HG02973 (cell line): ENCODE data around the gene CHIC1.
"Not testable (repeated sequence)": the region's sequence is repeated elsewhere in the genome, so short reads cannot be mapped to it uniquely, and the experiment has no call there.

Source experiments
- ATAC-seq: cut with Tn5 transposase; IDR thresholded peaks from one replicate; pipeline ENCODE4 v1.9.1; 2021; ENCODE audit warnings: moderate library complexity; ENCODE audit not compliant: unreplicated experiment

Gene CHIC1

GRCh38 chrX:73562984-73563737 is at the start of gene CHIC1:
Gene CHIC1, plus strand, starts transcription at chrX:73563197. Its CDS starts 88 bp downstream, at chrX:73563285.
- ATAC-seq = peak; percentile 64

GRCh38 chrX:73522823-73523222 is 40.2 kb upstream of the CHIC1 start:
- not testable (repeated sequence) for ATAC-seq

DNA sequence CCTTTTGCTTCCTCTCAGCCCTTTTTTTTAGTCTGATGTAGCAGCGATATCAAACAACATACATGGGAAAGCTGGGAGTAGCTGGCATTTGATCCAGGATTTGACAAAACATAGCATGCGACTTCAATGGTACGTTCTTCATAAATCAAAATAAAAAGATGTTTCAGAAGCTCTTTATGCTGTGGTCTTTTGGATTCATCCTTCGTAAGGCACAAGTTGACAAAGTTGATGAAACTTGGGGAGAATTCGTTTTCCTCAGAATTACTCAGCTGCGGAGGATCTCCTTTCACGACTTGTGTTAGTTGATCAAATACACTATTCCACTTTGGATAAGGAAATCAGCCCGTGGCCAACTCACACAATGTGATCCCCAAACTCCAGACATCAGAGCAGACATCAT is 38.1 kb upstream of the CHIC1 start:
- ATAC-seq = no peak

DNA sequence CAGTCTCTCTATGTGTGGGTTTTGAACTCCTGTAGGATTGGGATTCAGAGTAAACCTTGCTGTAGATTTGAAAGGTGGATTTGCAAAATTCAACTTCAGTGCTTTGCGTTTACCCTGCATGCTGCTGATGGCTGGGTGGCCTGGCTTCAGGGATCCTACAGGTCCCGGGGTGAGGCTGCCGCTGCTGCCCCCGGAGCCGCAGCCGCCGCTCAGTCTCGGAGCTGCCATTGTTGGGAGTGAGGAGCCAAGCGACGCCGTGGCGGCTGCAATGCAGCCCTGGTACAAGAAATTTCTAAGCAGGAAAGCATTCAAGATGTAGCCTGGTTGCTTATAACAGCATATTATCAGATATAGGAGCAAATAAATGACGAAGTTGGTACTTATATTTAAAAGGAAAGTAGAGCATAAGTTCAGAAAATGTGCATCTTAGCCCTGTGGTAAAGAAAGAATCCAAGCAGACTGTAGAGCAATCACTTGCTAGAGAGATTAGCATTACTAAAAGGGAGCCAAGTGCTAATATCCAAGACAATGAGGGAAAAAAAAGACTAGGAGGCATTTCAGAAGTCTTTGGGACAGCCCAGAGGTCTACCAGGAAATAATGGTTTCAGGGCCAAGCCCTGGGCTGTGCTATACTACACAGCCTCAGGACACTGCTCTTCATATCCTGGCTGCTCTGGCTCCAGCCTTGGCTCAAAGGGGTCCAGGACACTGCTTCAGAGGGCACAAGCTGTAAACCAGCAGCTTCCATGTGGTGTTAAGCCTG is 36.9 kb upstream of the CHIC1 start:
- ATAC-seq = no peak

DNA sequence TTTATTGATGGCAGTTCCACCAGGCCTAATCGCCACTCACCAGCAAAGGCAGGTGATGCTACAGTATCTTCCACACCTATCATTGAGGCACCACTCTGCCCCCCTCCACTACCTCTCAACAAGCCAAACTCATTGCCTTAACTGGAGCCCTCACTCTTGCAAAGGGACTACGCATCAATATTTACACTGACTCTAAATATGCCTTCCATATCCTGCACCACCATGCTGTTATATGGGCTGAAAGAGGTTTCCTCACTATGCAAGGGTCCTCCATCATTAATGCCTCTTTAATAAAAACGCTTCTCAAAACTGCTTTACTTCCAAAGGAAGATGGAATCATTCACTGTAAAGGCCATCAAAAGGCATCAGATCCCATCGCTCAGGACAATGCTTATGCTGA is 31.3 kb upstream of the CHIC1 start:
- not testable (repeated sequence) for ATAC-seq

DNA sequence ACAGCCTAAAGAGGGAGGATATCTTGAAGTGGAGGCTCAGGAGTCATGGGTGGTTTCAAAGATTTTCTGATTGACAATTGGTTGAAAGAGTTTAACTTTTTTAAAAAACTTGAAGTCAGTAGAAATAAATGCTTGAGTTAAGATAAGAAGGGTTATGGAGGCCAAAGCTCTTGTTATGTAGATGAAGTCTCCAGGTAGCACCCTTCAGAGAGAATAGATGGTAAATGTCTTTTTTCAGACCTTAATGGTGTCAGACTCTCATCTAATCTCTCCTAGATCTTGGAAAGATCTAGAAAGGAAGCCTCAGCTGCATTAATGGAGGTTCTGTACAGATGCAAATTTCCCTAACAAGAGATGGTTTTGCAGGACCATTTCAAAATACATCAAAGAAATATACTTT is 6.8 kb upstream of the CHIC1 start:
- no peak for ATAC-seq

DNA sequence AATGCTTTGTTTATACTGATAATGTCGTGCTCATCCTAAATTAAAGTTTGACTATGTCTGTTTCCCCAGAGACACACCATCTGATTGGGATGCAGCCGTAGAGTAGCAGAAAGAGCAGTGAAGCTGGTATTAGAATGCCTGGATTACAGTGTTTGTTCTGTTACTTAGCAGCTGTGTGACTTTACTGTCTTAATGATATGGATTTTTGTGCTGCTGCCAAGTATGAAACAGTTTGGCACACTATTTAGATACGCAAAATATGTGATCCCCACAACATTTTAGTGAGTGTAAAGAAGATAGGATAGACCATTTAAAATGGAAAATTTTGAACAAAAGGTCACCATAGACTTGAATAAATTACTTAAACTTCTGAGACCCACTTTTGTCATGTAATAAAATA is 1.2 kb upstream of the CHIC1 start:
- ATAC-seq = no peak

DNA sequence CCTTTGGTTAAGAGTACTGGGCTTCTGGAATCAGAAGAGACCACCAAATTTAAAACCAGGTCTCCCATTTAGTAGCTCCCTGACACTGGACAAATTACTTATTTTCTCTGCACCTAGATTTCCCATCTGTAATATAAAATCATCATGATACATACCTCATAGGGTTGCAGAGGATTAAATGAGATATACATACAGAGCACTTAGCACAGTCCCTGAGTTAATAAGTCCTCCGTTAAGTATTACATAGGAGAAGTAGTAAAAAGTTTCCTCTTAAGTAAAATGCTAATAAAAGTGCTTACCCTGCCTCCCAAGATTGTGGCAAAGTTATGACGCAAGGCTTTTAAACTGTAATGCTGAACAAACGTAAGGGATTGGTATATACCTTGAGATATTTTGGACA is 539 bp upstream of the CHIC1 start:
- ATAC-seq = no peak

GRCh38 chrX:73563738-73564068 is 706 bp downstream of the CHIC1 start:
- ATAC-seq = peak; percentile 46

DNA sequence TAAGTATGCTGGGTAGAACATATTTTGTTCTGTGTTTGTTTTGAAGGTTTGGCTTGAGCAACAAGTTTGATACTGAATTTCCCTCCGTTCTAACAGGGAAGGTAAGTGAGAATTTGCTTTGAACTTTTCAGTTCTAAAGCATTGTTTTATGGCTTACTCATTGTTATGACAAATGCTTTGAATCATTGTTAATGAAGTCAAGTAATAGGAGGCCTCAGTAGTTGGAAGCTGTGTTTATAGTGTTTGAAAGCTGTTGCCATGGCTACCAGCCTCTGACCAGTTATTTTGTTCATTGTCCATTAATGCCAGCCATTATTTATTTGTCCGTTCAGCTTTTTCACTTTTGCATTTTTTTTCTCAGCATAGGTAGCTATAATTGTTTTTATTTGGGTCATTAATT is 14.4 kb downstream of the CHIC1 start:
- no peak for ATAC-seq

- no peak for ATAC-seq
These were observed 18.1 kb downstream of the CHIC1 start for GRCh38 chrX:73581002-73581628.

GRCh38 chrX:73597758-73598157 is 34.8 kb downstream of the CHIC1 start:
- ATAC-seq = not testable (repeated sequence)

DNA sequence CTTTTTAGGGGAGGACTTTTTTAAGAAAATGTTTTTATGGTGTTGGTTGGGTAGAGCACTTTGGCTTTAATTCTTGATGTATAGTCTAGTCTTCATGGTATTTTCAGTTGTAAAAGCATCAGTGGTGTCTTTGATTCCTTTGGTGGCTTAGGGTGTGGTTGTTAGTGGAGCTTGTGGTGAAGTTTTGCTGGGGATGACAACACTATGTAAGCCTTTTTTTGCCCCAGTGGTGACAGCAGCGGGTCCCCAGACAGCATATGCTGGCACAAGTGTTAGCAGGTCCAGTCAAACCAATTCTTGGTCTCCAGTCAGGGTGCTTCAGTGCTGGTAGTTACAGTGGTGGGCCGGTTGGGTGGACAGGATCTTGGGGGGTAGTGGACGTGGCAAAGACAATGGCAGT is 52.0 kb downstream of the CHIC1 start:
- no peak for ATAC-seq

DNA sequence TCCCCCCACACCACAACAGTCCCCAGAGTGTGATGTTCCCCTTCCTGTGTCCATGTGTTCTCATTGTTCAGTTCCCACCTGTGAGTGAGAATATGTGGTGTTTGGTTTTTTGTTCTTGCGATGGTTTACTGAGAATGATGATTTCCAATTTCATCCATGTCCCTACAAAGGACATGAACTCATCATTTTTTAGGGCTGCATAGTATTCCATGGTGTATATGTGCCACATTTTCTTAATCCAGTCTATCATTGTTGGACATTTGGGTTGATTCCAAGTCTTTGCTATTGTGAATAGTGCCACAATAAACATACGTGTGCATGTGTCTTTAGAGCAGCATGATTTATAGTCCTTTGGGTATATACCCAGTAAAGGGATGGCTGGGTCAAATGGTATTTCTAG is 78.7 kb downstream of the CHIC1 start:
- ATAC-seq = not testable (repeated sequence)

GRCh38 chrX:73647212-73647611 is 84.2 kb downstream of the CHIC1 start:
- peak; percentile 62 for ATAC-seq

- ATAC-seq = peak; percentile 51
These were observed 84.8 kb downstream of the CHIC1 start for GRCh38 chrX:73647632-73648322.

- ATAC-seq = not testable (repeated sequence)
These were observed 98.3 kb downstream of the CHIC1 start for GRCh38 chrX:73661322-73661721.

- ATAC-seq = no peak
These were observed 105.8 kb downstream of the CHIC1 start for GRCh38 chrX:73668779-73669178.

GRCh38 chrX:73681408-73681807 is 118.4 kb downstream of the CHIC1 start:
- ATAC-seq = no peak

DNA sequence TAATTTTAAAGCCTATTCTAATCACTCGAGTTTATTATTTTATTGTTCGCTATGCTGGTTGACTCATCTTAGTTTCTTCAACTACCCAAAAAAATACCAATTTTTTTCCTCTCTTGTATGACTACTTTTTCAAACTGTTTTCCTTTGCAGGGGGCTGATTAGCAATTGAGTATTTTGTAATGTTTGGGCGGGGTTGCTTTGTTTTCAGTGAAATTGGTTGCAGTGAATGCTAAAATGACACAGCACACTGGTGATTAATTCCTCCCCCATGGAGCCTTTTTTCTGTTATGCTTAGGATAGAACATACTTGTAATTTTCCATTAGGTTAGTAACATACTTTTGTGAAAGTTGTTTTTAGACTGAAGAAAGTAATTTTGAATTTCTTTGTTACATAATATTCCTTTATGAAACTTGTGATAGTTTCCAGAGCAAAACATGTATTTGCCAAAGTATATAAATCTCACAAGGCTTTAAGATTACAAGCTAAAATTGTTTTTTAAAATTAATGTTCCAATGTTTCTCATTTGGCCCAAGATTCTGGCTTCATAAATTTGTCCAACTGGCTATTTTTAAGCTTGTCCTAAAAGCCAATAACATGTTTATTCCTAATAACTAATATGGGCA is 120.4 kb downstream of the CHIC1 start:
- ATAC-seq = no peak

- not testable (repeated sequence) for ATAC-seq
These were observed 144.0 kb downstream of the CHIC1 start for GRCh38 chrX:73707014-73707413.
